GM12801 (cell line): ENCODE data around the gene MAP3K13.

Experiments used
- CTCF ChIP-seq: IDR thresholded peaks from one replicate; pipeline ENCODE4 v1.5.1; 2011; ENCODE audit warnings: control low read depth; ENCODE audit not compliant: insufficient read length; ENCODE audit errors: extremely low read depth

MAP3K13 gene

DNA sequence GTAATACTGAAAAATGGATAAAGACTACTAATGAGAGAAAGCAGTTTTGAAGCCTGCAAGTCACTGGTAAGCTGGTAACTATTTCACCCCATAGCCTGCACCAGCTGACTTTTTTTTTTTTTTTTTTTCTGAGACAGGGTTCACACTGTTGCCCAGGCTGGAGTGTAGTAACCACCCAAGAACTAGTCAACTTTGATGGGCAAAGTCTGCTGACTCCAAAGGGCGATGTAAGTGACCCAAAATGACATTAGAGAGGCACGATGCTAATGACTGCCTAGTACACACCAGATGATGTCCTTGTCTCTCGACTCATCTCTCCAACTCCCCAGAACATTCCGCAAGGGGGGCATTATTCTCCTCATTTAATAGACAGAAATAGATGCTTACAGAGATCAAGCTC, 148.8 kb downstream of the MAP3K13 start:
- TF ChIP-seq CTCF: no peak

- no peak for TF ChIP-seq CTCF
Observed at GRCh38 chr3:185517387-185518130, 154.6 kb downstream of the MAP3K13 start.

DNA sequence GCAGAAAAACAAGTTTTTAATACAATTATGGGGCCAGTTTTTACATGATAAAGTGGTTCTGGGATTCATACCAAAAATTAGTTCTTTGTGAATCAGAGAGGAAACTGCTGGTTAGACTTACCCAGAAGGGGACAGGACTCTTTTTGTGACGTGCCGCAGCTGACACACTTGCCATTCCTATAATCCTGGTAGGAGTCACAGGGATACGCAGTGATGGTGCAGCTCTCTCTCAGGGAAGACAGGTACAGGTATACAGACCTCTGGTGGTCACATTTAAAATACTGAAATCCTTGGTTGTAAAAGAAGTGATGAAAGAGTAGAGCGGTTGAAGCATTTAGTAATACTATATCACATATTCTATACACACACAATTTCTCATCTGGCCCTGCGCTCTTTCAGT, 156.1 kb downstream of the MAP3K13 start:
- no peak for TF ChIP-seq CTCF

DNA sequence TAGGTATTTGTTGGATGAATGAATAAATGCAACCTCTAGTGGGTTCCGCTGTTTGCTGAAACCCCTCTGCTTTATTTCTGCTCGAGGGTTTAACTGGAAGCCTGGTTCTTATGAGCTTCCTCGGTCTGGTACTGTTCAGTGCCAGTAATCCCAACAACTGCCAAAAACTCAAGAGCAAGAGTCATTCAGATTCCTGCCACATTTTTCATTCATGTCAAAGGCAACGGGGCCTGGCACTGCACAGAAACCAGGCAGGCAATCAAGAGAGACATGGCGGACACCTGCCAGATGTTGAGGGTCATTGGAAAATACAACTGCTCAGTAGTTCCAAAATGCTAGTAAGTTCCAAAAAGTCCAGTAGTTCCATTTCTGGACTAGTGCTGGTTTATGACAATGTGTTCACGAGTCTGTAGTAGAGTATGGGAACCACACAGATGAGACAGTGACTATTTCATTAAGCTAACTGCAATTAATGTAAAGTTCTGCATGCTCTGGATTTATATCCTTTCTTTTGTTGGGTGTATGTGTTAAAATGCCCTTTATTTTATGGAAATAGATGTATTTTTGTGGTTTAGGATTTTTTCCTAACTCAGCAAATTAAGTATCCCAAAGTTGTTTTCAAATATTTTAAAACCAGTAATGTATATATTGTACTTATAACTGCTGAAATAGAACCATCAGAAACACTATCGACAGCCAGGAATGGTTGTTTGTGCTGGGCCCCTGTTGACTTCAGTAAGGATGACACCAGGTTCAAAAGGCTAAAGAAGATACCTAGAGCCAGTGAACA, 158.6 kb downstream of the MAP3K13 start:
- TF ChIP-seq CTCF: no peak

- no peak for TF ChIP-seq CTCF
Observed at GRCh38 chr3:185526349-185526951, 163.5 kb downstream of the MAP3K13 start.

GRCh38 chr3:185527364-185527763, 164.4 kb downstream of the MAP3K13 start:
- no peak for TF ChIP-seq CTCF

GRCh38 chr3:185528532-185528931, 165.6 kb downstream of the MAP3K13 start:
- no peak for TF ChIP-seq CTCF
